Stimulated activated CD4-positive, alpha-beta T cell treated with anti-CD3 and anti-CD28 coated beads, Interleukin-12 subunit alpha, Interleukin-12 subunit beta, amount 100 ng/mL, for 4 hours (primary cell): Measurements from ENCODE around the gene ANKRD11.
"Not testable (repeated sequence)": the region's sequence is repeated elsewhere in the genome, so short reads cannot be mapped to it uniquely, and the experiment has no call there.

Experiments used
- DNase-seq: peaks from one replicate; pipeline ENCODE4 v3.0.0-alpha.2; 2020

The ANKRD11 gene

GRCh38 chr16:89476811-89477261 is 13.5 kb downstream of the ANKRD11 start:
- no peak for DNase-seq

GRCh38 chr16:89476379-89476778 is 14.0 kb downstream of the ANKRD11 start:
- DNase-seq = no peak

DNA sequence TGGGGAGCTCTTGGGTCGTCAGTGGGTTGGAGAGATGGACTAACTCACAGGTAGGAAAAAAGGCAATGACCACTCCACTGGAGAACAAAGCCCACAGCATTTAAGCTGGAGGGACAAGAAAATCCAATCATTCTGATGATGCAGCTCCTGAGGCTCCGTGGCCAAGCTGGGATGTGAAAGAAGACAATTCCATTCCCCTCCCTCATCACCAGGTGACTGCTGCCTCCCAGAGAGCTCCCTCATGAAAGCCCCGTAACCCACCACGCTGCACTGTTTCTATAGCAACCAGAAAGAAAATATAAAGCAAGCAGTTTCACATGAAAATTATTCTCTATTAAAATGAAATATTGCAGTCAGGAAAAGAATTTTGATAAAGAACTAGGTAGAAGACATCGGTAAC is 15.2 kb downstream of the ANKRD11 start:
- DNase-seq = no peak

- DNase-seq = no peak
Observed at GRCh38 chr16:89473791-89474414, 16.5 kb downstream of the ANKRD11 start.

GRCh38 chr16:89473136-89473712 is 17.1 kb downstream of the ANKRD11 start:
- no peak for DNase-seq

- no peak for DNase-seq
Observed at GRCh38 chr16:89472711-89473075, 17.7 kb downstream of the ANKRD11 start.

- no peak for DNase-seq
Observed at GRCh38 chr16:89467382-89467781, 23.0 kb downstream of the ANKRD11 start.

- DNase-seq = no peak
Observed at GRCh38 chr16:89466920-89467319, 23.4 kb downstream of the ANKRD11 start.

- DNase-seq = not testable (repeated sequence)
Observed at GRCh38 chr16:89463312-89463711, 27.0 kb downstream of the ANKRD11 start.

- not testable (repeated sequence) for DNase-seq
Observed at GRCh38 chr16:89462639-89463038, 27.7 kb downstream of the ANKRD11 start.

GRCh38 chr16:89461890-89462289 is 28.5 kb downstream of the ANKRD11 start:
- DNase-seq = not testable (repeated sequence)

DNA sequence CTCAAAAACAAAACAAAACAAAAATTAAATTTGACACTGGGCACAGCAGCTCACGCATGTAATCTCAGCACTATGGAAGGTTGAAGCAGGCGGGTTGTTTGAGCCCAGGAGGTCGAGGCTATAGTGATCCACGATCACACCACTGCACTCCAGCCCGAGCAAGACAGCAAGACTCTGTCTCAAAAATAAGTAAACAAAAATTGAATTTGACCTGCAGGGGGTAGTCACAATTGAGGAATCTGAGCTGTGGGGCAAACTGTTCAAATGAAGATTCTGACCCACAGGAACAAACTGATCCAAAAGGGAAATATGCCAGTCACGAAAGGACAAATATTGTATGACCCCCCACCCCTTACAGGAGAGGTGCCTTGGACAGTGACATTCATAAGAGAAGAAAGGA is 29.8 kb downstream of the ANKRD11 start:
- no peak for DNase-seq

DNA sequence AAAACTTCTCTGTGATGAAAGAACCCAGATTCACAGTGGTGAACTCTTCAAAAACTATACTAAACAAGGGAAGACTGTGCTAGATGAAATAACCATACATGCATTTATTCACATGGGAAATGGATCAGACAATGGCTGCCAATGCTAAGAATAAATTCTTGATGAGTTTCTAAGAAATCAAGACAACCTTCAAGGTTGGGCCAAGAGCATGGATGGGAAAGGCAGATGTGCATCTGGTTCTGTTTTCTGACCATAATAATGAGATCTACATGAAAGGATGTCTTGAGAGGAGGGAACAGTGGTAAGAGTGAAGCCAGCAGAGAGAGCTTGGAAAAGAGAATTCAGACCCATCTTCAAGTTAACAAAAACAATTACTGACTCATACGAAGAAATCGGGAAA is 31.4 kb downstream of the ANKRD11 start:
- no peak for DNase-seq

- DNase-seq = no peak
Observed at GRCh38 chr16:89458551-89458950, 31.8 kb downstream of the ANKRD11 start.

DNA sequence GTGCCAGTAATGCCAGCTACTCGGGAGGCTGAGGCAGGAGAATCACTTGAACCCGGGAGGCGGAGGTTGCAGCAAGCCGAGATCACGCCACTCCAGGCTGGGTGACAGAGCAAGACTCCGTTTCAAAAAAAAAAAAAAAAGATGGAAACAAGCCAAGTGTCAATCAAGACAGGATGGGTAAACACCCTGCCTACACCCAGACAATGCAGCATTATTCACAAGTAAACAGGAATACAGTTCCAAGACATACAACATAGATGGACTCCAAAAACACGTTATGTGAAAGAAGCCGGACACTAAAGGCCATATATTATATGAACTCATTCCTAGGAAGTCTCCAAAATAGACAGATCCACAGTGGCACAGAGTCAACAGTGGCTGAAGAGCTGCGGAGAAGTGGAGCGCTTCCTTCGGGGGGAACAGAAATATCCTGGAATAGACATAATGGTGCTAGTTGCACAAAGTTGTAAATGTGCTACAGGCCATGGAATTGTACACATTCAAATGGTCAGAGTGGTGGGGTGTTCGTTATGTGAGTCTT is 33.9 kb downstream of the ANKRD11 start:
- DNase-seq = no peak

DNA sequence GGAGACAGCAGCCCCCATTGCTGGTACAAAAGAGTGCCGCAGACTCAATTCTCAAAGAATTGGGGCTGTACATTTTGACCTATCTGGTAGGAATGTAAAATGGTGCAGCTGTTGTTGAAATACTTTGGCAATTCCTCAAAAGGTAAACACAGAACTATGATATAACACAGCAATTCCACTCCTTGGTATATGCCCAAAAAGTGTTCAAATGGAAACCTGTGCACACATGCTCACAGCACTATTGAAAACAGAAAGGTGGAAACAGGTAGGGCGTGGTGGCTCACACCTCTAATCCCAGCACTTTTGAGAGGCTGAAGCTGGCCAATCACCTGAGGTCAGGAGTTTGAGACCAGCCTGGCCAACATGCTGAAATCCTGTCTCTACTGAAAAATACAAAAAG is 34.7 kb downstream of the ANKRD11 start:
- no peak for DNase-seq

- DNase-seq = no peak
Observed at GRCh38 chr16:89455178-89455577, 35.2 kb downstream of the ANKRD11 start.

GRCh38 chr16:89454378-89455125 is 35.8 kb downstream of the ANKRD11 start:
- DNase-seq = not testable (repeated sequence)

DNA sequence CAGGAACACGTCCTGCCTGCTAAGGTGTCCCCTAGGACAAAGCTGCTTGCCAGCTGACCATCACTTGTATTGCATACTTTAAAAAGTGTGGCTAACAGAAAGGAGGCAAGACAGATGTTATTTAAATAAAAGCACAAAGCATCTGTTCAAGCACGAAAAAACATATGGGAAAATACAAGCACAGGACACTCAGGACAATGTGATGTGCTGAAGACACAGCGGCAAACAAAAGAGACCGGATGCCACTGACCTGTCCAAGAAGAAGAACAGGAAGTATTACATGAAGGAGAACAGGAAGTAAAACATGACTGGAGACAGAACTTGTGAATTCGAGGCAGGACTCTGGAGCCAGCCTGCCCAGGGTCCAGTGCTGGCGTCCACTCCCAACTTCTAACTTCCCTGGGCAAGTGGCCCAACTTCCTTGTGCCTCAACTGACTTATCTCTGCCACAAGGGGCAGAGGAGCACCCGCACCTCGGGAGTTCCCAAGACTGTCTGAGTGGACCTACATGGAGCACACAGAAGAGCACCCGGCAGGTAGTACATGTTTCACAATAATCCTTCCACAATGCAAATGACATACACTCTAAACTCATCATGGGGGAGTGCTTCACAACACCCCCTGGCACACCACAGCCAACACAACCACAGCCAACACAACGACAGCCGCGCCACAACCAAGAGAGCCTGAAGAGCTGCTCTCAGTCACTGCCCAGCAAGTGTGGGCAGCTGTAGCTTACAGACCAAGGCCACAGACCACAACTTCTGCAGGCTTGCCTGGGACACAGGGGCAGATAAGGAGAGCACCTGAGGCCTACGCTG is 36.6 kb downstream of the ANKRD11 start:
- DNase-seq = no peak

DNA sequence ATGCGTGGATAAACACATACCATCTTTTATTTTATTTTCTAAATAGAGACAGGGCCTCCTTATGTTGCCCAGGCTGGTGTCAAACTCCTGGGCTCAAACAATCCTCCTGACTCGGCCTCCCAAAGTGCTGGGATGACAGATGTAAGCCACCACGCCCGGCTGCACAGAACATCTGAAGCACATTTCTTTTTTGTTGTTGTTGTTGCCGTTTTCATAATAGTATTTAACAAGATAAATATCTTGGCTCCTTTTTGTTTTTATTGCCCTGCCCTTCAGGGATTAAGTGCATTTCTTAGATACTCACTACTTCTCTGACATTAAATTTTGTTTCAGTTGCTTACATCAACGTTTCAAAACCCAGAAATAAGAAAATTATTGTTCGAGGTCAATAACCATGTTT is 37.4 kb downstream of the ANKRD11 start:
- DNase-seq = no peak

- no peak for DNase-seq
Observed at GRCh38 chr16:89452241-89452640, 38.1 kb downstream of the ANKRD11 start.

GRCh38 chr16:89450537-89450936 is 39.8 kb downstream of the ANKRD11 start:
- DNase-seq = no peak

- DNase-seq = no peak
Observed at GRCh38 chr16:89449726-89450335, 40.5 kb downstream of the ANKRD11 start.
